ENCODE measurements around the gene FGF16.

DNA sequence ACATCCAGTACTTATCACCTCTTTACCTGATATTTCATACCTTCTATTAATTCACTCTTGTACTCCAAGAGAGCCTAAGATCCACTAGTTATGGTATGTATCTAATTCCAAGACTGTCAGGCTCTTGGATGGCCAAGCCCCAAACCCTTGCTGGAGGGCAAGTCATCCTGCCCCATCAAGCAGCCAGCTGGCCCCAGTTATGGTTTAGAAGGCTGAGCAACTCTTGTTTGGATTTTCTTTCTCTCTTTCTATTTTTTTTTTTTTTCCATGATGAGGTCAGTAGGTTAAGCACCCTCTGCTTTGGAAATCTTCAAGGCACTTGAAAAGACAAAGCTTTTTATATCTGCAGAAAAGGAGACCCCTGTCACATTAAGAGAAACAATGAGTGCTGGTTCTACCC is 10.9 kb upstream of the FGF16 start:
- TF ChIP-seq, protein P1, sequence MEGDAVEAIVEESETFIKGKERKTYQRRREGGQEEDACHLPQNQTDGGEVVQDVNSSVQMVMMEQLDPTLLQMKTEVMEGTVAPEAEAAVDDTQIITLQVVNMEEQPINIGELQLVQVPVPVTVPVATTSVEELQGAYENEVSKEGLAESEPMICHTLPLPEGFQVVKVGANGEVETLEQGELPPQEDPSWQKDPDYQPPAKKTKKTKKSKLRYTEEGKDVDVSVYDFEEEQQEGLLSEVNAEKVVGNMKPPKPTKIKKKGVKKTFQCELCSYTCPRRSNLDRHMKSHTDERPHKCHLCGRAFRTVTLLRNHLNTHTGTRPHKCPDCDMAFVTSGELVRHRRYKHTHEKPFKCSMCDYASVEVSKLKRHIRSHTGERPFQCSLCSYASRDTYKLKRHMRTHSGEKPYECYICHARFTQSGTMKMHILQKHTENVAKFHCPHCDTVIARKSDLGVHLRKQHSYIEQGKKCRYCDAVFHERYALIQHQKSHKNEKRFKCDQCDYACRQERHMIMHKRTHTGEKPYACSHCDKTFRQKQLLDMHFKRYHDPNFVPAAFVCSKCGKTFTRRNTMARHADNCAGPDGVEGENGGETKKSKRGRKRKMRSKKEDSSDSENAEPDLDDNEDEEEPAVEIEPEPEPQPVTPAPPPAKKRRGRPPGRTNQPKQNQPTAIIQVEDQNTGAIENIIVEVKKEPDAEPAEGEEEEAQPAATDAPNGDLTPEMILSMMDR (IDR thresholded peaks at IDR 0.05 in 4 of 5, conservative IDR thresholded peaks at IDR 0.05 in 1 of 5), result no peak
- TF ChIP-seq POLR2A (IDR thresholded peaks at IDR 0.05), result no peak

Data from gastrocnemius medialis (tissue), 4 donors.